K562 (cell line): ENCODE data around the gene SLPI.

Source experiments
- BCL6 ChIP-seq: fragments of 250-450 bp; sonication (Bioruptor Pico); IDR thresholded peaks from 2 replicates; pipeline ENCODE4 v1.4.0; 2020
- CREB1 ChIP-seq, 2 experiments: sonication (generic) in 1 of 2; formaldehyde crosslinking in 1 of 2; IDR thresholded peaks; 2 replicates each; pipeline versions ENCODE4 v1.6.1 to v1.8.0; 2012 to 2022; ENCODE audit warnings: inconsistent platforms in 1 of 2, mild to moderate bottlenecking in 1 of 2, missing genetic modification reagents in 1 of 2, moderate library complexity in 1 of 2
- CTCF ChIP-seq, 3 experiments: IDR thresholded peaks in 2 of 3; conservative IDR thresholded peaks in 1 of 3; 2 replicates each; pipeline ENCODE4 v1.5.1; 2011 to 2012; ENCODE audit warnings: low read length in 3 of 3, mild to moderate bottlenecking in 3 of 3, control low read depth in 2 of 3, improper control_type of control experiment in 1 of 3, inconsistent platforms in 1 of 3, low read depth in 1 of 3, mixed read lengths in 1 of 3, moderate library complexity in 1 of 3; ENCODE audit not compliant: insufficient read depth in 2 of 3
- E2F1 ChIP-seq: sonication (generic); formaldehyde crosslinking; IDR thresholded peaks from 2 replicates; pipeline ENCODE4 v1.8.1; 2023; ENCODE audit warnings: mild to moderate bottlenecking, missing genetic modification reagents, moderate library complexity
- EZH2 ChIP-seq: IDR thresholded peaks from 2 replicates; pipeline ENCODE4 v1.6.1; 2012; ENCODE audit warnings: low read depth, mild to moderate bottlenecking, inconsistent platforms, low read length, borderline replicate concordance
- HINFP ChIP-seq: fragments of 450-650 bp; conservative IDR thresholded peaks from 2 replicates; pipeline ENCODE4 v1.6.1; 2016; ENCODE audit warnings: missing genetic modification characterization, low read depth, mild to moderate bottlenecking, control low read depth, missing compliant biosample characterization
- JUND ChIP-seq, 2 experiments: IDR thresholded peaks; 2 replicates in 1 of 2; 3 replicates in 1 of 2; pipeline ENCODE4 v1.6.1; 2011; ENCODE audit warnings: borderline replicate concordance in 2 of 2, low read depth in 2 of 2, low read length in 2 of 2, improper control_type of control experiment in 1 of 2, missing biosample characterization in 1 of 2, missing genetic modification characterization in 1 of 2, missing genetic modification reagents in 1 of 2
- KLF10 ChIP-seq: fragments of 250-450 bp; sonication (Bioruptor Pico); IDR thresholded peaks from 2 replicates; pipeline ENCODE4 v1.6.1; 2021; ENCODE audit warnings: matching md5 sums
- NFIC ChIP-seq: fragments of 450-650 bp; IDR thresholded peaks from 2 replicates; pipeline ENCODE4 v1.6.1; 2017; ENCODE audit warnings: mild to moderate bottlenecking, inconsistent platforms
- POLR2AphosphoS5 ChIP-seq: IDR thresholded peaks from 2 replicates; pipeline ENCODE4 v1.6.1; 2011; ENCODE audit warnings: mild to moderate bottlenecking, low read depth, low read length, moderate library complexity; ENCODE audit not compliant: control insufficient read depth, insufficient read depth
- RNF2 ChIP-seq: sonication (generic); IDR thresholded peaks from 2 replicates; pipeline ENCODE4 v1.6.1; 2016
- TRIM28 ChIP-seq: fragments of 450-650 bp; IDR thresholded peaks from 2 replicates; pipeline ENCODE4 v1.6.1; 2017
- U2AF1 ChIP-seq: fragments of 200-400 bp; formaldehyde crosslinking; optimal IDR thresholded peaks from 2 replicates; pipeline ENCODE3; 2017; ENCODE audit warnings: mild to moderate bottlenecking, low read depth, low read length, moderate library complexity
- ZNF239 ChIP-seq: fragments of 250-450 bp; sonication (Bioruptor Pico); IDR thresholded peaks from 2 replicates; pipeline ENCODE4 v1.4.0; 2020; ENCODE audit warnings: mild to moderate bottlenecking

GRCh38 chr20:45223136-45223535, 31.2 kb downstream of the SLPI start:
- TF ChIP-seq TRIM28 = no peak
- TF ChIP-seq KLF10 (CRISPR knock-in tag) = no peak
- TF ChIP-seq NFIC = no peak
- no peak for TF ChIP-seq CTCF (IDR thresholded peaks at IDR 0.05 in 2 of 3, conservative IDR thresholded peaks at IDR 0.05 in 1 of 3; ENCODE audit: insufficient read depth in 2 of 3, low read depth in 1 of 3, low read length in 3 of 3)
- no peak for TF ChIP-seq E2F1 (CRISPR knock-in tag)
- TF ChIP-seq CREB1 (IDR thresholded peaks at IDR 0.05) = no peak
- TF ChIP-seq CREB1 (CRISPR knock-in tag; IDR thresholded peaks at IDR 0.05) = no peak
- TF ChIP-seq U2AF1 = no peak
- no peak for TF ChIP-seq ZNF239 (CRISPR knock-in tag)
- no peak for TF ChIP-seq POLR2AphosphoS5
- TF ChIP-seq RNF2 = no peak
- no peak for TF ChIP-seq HINFP (tag)
- no peak for TF ChIP-seq EZH2
- TF ChIP-seq JUND (IDR thresholded peaks at IDR 0.05; ENCODE audit: borderline replicate concordance, low read depth, low read length) = no peak
- TF ChIP-seq JUND (tag; IDR thresholded peaks at IDR 0.05; ENCODE audit: borderline replicate concordance, low read depth, low read length) = no peak
- TF ChIP-seq BCL6 (CRISPR knock-in tag) = no peak
